ENCODE data around the gene C4orf50. TPM values are rescaled to one million over a fixed set of nuclear protein-coding genes. Genes with fewer than 3 reads are reported as not detected.

C4orf50 gene
- total and polyA plus RNA-seq, 10 of the 15 experiments (the other 5 are each of a cell fraction or from before 2014, with no cell fraction given) = 0.04 to 0.09 (median 0.05) TPM; not detected in 3

GRCh38 chr4:5897674-5898073 is 120.6 kb downstream of the C4orf50 start (continued):
- TF ChIP-seq E4F1 (IDR thresholded peaks at IDR 0.05; ENCODE audit: borderline replicate concordance, partially characterized antibody) = no peak
- TF ChIP-seq NFIC (IDR thresholded peaks at IDR 0.05; ENCODE audit: low read depth, low read length) = no peak
- no peak for TF ChIP-seq SUZ12 (IDR thresholded peaks at IDR 0.05; ENCODE audit: unreplicated experiment)
- TF ChIP-seq GABPA (IDR thresholded peaks at IDR 0.05; ENCODE audit: low read depth) = no peak

GRCh38 chr4:5895287-5895686 is 122.9 kb downstream of the C4orf50 start:
- ATAC-seq (no peak), FAIRE-seq (no peak)
- in situ Hi-C loops (cut with MboI) = no loop called here

More at GRCh38 chr4:5895287-5895686, 122.9 kb downstream of the C4orf50 start:
- Histone ChIP-seq H3K27ac (ENCODE audit: control insufficient read depth, insufficient read depth) (no peak overlapping the region), H3K36me3 (ENCODE audit: control insufficient read depth in 2 of 2, insufficient read depth in 2 of 2, low read length in 1 of 2) (no peaks in the 10 kb centered on the region), H3K9me3 (replicated peaks; ENCODE audit: control insufficient read depth, insufficient read depth, low read length) (no peaks in the 10 kb centered on the region; the same call in 2 of the 3 replicates), H2AFZ (ENCODE audit: control insufficient read depth, low read depth, low read length) (no peak overlapping the region), H3K79me2 (ENCODE audit: control insufficient read depth, insufficient read depth, low read length) (no peaks in the 10 kb centered on the region), H3K9ac (ENCODE audit: control insufficient read depth, insufficient read depth, low read length) (no peak overlapping the region), H3K27me3 (replicated peaks in 1 of 2; ENCODE audit: control insufficient read depth in 2 of 2, insufficient read depth in 2 of 2, low read length in 1 of 2) (peaks cover 1 to 9% of the 10 kb centered on the region in 2 experiments), H3K4me3 (no peak overlapping the region), H3K4me2 (ENCODE audit: control insufficient read depth, insufficient read depth) (no peak overlapping the region), H3K4me1 (ENCODE audit: control insufficient read depth, insufficient read depth, low read length) (no peaks in the 10 kb centered on the region), H4K20me1 (ENCODE audit: control insufficient read depth, insufficient read depth) (no peaks in the 10 kb centered on the region)
- ChIA-PET RAD21 (ENCODE audit: unreplicated experiment) (interaction anchor here (0.5 kb wide), 1 partner anchor 22 kb away, joined by 3 read pairs; no protein-coding TSS in a partner anchor), POLR2A (no interaction called here), CTCF (no interaction called here), SMC1A (ENCODE audit: uncharacterized antibody, unreplicated experiment) (no interaction called here)
- 8% methylated on average over 4 of the region's 4 CpGs for WGBS (ENCODE audit: insufficient coverage, insufficient replicate concordance, low lambda C conversion rate, missing lambda C conversion rate)
- DNase-seq (ENCODE audit: low read depth, low spot score) = no peak
- BruUV-seq (replicated peaks) = no TSS peak
- no peak for TF ChIP-seq USF1 (IDR thresholded peaks at IDR 0.05; ENCODE audit: borderline replicate concordance, extremely low read length, insufficient read depth, low read depth, low read length)
- no peak for TF ChIP-seq BHLHE40 (IDR thresholded peaks at IDR 0.05; ENCODE audit: borderline replicate concordance in 1 of 2, low read depth in 2 of 2, low read length in 1 of 2)
- no peak for TF ChIP-seq CHD2 (IDR thresholded peaks at IDR 0.05; ENCODE audit: borderline replicate concordance, low read depth, low read length)
- no peak for TF ChIP-seq PRDM15 (CRISPR knock-in tag; IDR thresholded peaks at IDR 0.05)
- TF ChIP-seq JUNB (IDR thresholded peaks at IDR 0.05) = no peak
- TF ChIP-seq RELB (IDR thresholded peaks at IDR 0.05; ENCODE audit: low read depth) = no peak
- TF ChIP-seq RUNX3 (IDR thresholded peaks at IDR 0.05; ENCODE audit: low read length) = no peak
- TF ChIP-seq NFIC (IDR thresholded peaks at IDR 0.05; ENCODE audit: low read depth, low read length) = no peak
- TF ChIP-seq SMAD5 (IDR thresholded peaks at IDR 0.05; ENCODE audit: low read depth) = no peak
- no peak for TF ChIP-seq NR2F1 (conservative IDR thresholded peaks at IDR 0.05)
- no peak for TF ChIP-seq NR2C1 (IDR thresholded peaks at IDR 0.05)
- intact Hi-C loops (cut with micrococcal nuclease; ENCODE audit: unreplicated experiment) = no loop called here

Data from GM12878 (cell line).